Neuronal stem cell (in vitro differentiated cells): Measurements from ENCODE around the gene VPS39.

Experiments
- DNase-seq: peaks from one replicate; pipeline ENCODE4 v3.0.0-alpha.2; 2013; ENCODE audit warnings: low spot score
- H2AFZ ChIP-seq: one replicate; pipeline ENCODE4 v1.6.1; 2013; ENCODE audit warnings: mild to moderate bottlenecking, low read length, inconsistent platforms
- H2AK5ac ChIP-seq: 2 replicates; pipeline ENCODE4 v1.6.1; 2013; ENCODE audit warnings: low read depth, mild to moderate bottlenecking, inconsistent platforms, low read length, moderate library complexity, mixed read lengths
- H2BK120ac ChIP-seq: 2 replicates; pipeline ENCODE4 v1.6.1; 2013; ENCODE audit warnings: low read depth, mild to moderate bottlenecking, inconsistent platforms, low read length, moderate library complexity, mixed read lengths
- H2BK12ac ChIP-seq: one replicate; pipeline ENCODE4 v1.6.1; 2013; ENCODE audit warnings: low read length, inconsistent platforms
- H2BK15ac ChIP-seq: 2 replicates; pipeline ENCODE4 v1.6.1; 2013; ENCODE audit warnings: mild to moderate bottlenecking, low read length, inconsistent platforms, mixed read lengths
- H2BK5ac ChIP-seq: one replicate; pipeline ENCODE4 v1.6.1; 2013; ENCODE audit warnings: inconsistent platforms, mild to moderate bottlenecking, low read length, moderate library complexity
- H3K14ac ChIP-seq: one replicate; pipeline ENCODE4 v1.6.1; 2013; ENCODE audit warnings: low read length, inconsistent platforms
- H3K18ac ChIP-seq: 2 replicates; pipeline ENCODE4 v1.6.1; 2013; ENCODE audit warnings: low read length, inconsistent platforms
- H3K23ac ChIP-seq: 2 replicates; pipeline ENCODE4 v1.6.1; 2013; ENCODE audit warnings: low read depth, mild to moderate bottlenecking, mixed read lengths, low read length, inconsistent platforms; ENCODE audit not compliant: poor library complexity
- H3K27ac ChIP-seq: replicated peaks from 3 replicates; pipeline ENCODE4 v1.5.1; 2013; ENCODE audit warnings: low read length, inconsistent platforms
- H3K27me3 ChIP-seq, 3 experiments: 2 replicates each; pipeline ENCODE4 v1.6.1; 2013; ENCODE audit warnings: low read length in 3 of 3, mild to moderate bottlenecking in 2 of 3, inconsistent platforms in 1 of 3, low read depth in 1 of 3, mixed read lengths in 1 of 3, moderate library complexity in 1 of 3; ENCODE audit not compliant: control insufficient read depth in 3 of 3, insufficient read depth in 3 of 3
- H3K36me3 ChIP-seq, 2 donors: replicated peaks in 1 of 2; 2 replicates each; pipeline ENCODE4 v1.6.1; 2013; ENCODE audit warnings: low read length in 2 of 2; ENCODE audit not compliant: control insufficient read depth in 2 of 2, insufficient read depth in 2 of 2
- H3K4ac ChIP-seq: 2 replicates; pipeline ENCODE4 v1.6.1; 2013; ENCODE audit warnings: inconsistent platforms, mild to moderate bottlenecking, low read length, moderate library complexity
- H3K4me1 ChIP-seq, 2 donors: 1 replicate in 1 of 2; 2 replicates in 1 of 2; pipeline ENCODE4 v1.6.1; 2013; ENCODE audit warnings: low read length in 2 of 2, low read depth in 1 of 2; ENCODE audit not compliant: control insufficient read depth in 2 of 2, insufficient read depth in 1 of 2
- H3K4me2 ChIP-seq: one replicate; pipeline ENCODE4 v1.6.1; 2013; ENCODE audit warnings: mild to moderate bottlenecking, low read length, inconsistent platforms; ENCODE audit not compliant: insufficient read depth, poor library complexity, severe bottlenecking
- H3K4me3 ChIP-seq, 2 donors: 2 replicates each; pipeline ENCODE4 v1.5.1; 2013; ENCODE audit warnings: low read length in 2 of 2, mild to moderate bottlenecking in 2 of 2, inconsistent platforms in 1 of 2, moderate library complexity in 1 of 2
- H3K79me1 ChIP-seq: one replicate; pipeline ENCODE4 v1.6.1; 2013; ENCODE audit warnings: low read depth, mild to moderate bottlenecking, inconsistent platforms, low read length, moderate library complexity
- H3K9ac ChIP-seq: one replicate; pipeline ENCODE4 v1.6.1; 2013; ENCODE audit warnings: mild to moderate bottlenecking, low read depth, low read length, inconsistent platforms; ENCODE audit not compliant: poor library complexity
- H3K9me3 ChIP-seq, 2 donors: replicated peaks in 1 of 2; 2 replicates each; pipeline versions ENCODE3 to v1.6.1; 2013; ENCODE audit warnings: low read length in 2 of 2, mild to moderate bottlenecking in 2 of 2, inconsistent platforms in 1 of 2, low read depth in 1 of 2, mixed read lengths in 1 of 2, moderate library complexity in 1 of 2; ENCODE audit not compliant: control insufficient read depth in 2 of 2, insufficient read depth in 1 of 2
- H4K8ac ChIP-seq: one replicate; pipeline ENCODE4 v1.6.1; 2013; ENCODE audit warnings: low read depth, mild to moderate bottlenecking, inconsistent platforms, low read length, moderate library complexity
- H4K91ac ChIP-seq: one replicate; pipeline ENCODE4 v1.6.1; 2013; ENCODE audit warnings: low read length, low read depth, mild to moderate bottlenecking, inconsistent platforms; ENCODE audit not compliant: poor library complexity
- WGBS, 2 donors: extraction: QIAGEN DNeasy Blood & Tissue Kit; methylation state at CpG; one replicate each; pipeline ENCODE4 v1.1.7; 2013; ENCODE audit warnings: missing lambda C conversion rate in 2 of 2, mixed read lengths in 1 of 2; ENCODE audit not compliant: insufficient read length in 2 of 2, insufficient replicate concordance in 1 of 2; ENCODE audit errors: extremely low coverage in 2 of 2; 5-methylcytosine and 5-hydroxymethylcytosine counted together

VPS39 gene

GRCh38 chr15:42210696-42211095 lies 2.6 kb upstream of the VPS39 start:
- Histone ChIP-seq H2AK5ac (no peak overlapping the region), H3K4me3 (no peak overlapping the region), H3K27ac (no peak overlapping the region), H3K79me1 (no peaks in the 10 kb centered on the region), H2AFZ (no peak overlapping the region), H3K14ac (no peak overlapping the region), H3K36me3 (peaks cover 6 to 71% of the 10 kb centered on the region in 2 donors), H4K8ac (no peak overlapping the region), H3K9me3 (no peaks in the 10 kb centered on the region), H3K18ac (no peak overlapping the region), H3K23ac (no peak overlapping the region), H2BK12ac (no peak overlapping the region), H2BK120ac (no peak overlapping the region), H3K4me2 (no peak overlapping the region), H3K4me1 (peaks cover 5 to 6% of the 10 kb centered on the region in 2 donors), H4K91ac (no peak overlapping the region), H2BK5ac (no peak overlapping the region), H3K4ac (no peak overlapping the region), H2BK15ac (no peak overlapping the region), H3K27me3 (no peaks in the 10 kb centered on the region), H3K9ac (no peak overlapping the region)
- no peak for DNase-seq
- WGBS, 2 donors: no CpG with 5 or more reads among the region's 4 CpGs

GRCh38 chr15:42206406-42206805 lies 1.7 kb downstream of the VPS39 start:
- Histone ChIP-seq H3K27me3 (no peaks in the 10 kb centered on the region), H3K4me1 (peaks cover 5 to 6% of the 10 kb centered on the region in 2 donors), H4K91ac (no peak overlapping the region), H4K8ac (no peak overlapping the region), H3K9me3 (no peaks in the 10 kb centered on the region), H3K4me3 (no peak overlapping the region), H3K27ac (no peak overlapping the region), H2AK5ac (no peak overlapping the region), H3K36me3 (peaks cover 7 to 42% of the 10 kb centered on the region in 2 donors), H2BK120ac (no peak overlapping the region), H2BK5ac (no peak overlapping the region), H3K4me2 (no peak overlapping the region), H3K79me1 (peaks cover 4% of the 10 kb centered on the region), H2BK12ac (no peak overlapping the region), H3K14ac (no peak overlapping the region), H3K23ac (no peak overlapping the region), H3K9ac (no peak overlapping the region), H2AFZ (no peak overlapping the region), H3K4ac (no peak overlapping the region), H3K18ac (no peak overlapping the region), H2BK15ac (no peak overlapping the region)
- no CpG with 5 or more reads among the region's 4 CpGs for WGBS, 2 donors
- no peak for DNase-seq

GRCh38 chr15:42203891-42204290 lies 4.2 kb downstream of the VPS39 start:
- Histone ChIP-seq H3K36me3 (peaks cover 2 to 35% of the 10 kb centered on the region in 2 donors), H2BK12ac (no peak overlapping the region), H3K18ac (no peak overlapping the region), H3K27me3 (no peaks in the 10 kb centered on the region), H2BK5ac (no peak overlapping the region), H2BK120ac (no peak overlapping the region), H4K8ac (no peak overlapping the region), H3K9ac (no peak overlapping the region), H3K4me1 (peaks cover 5 to 6% of the 10 kb centered on the region in 2 donors), H3K23ac (no peak overlapping the region), H3K4me3 (no peak overlapping the region), H3K14ac (no peak overlapping the region), H2AK5ac (no peak overlapping the region), H3K79me1 (peaks cover 4% of the 10 kb centered on the region), H2AFZ (no peak overlapping the region), H3K27ac (no peak overlapping the region), H3K4me2 (no peak overlapping the region), H4K91ac (no peak overlapping the region), H3K4ac (no peak overlapping the region), H2BK15ac (no peak overlapping the region), H3K9me3 (no peaks in the 10 kb centered on the region)
- DNase-seq: no peak
- WGBS, 2 donors: no CpG with 5 or more reads among the region's 3 CpGs

- Histone ChIP-seq H2BK5ac (no peak overlapping the region), H4K91ac (no peak overlapping the region), H3K79me1 (peaks cover 4% of the 10 kb centered on the region), H3K14ac (no peak overlapping the region), H3K18ac (no peak overlapping the region), H3K27ac (no peak overlapping the region), H4K8ac (no peak overlapping the region), H3K23ac (no peak overlapping the region), H3K4me3 (no peak overlapping the region), H2AK5ac (no peak overlapping the region), H3K4me1 (peaks cover 5 to 6% of the 10 kb centered on the region in 2 donors), H2BK120ac (no peak overlapping the region), H2BK15ac (no peak overlapping the region), H2BK12ac (no peak overlapping the region), H3K4ac (no peak overlapping the region), H2AFZ (no peak overlapping the region), H3K36me3 (peaks cover 2 to 42% of the 10 kb centered on the region in 2 donors), H3K27me3 (no peaks in the 10 kb centered on the region), H3K9me3 (peaks cover 0 to 4% of the 10 kb centered on the region in 2 donors), H3K9ac (no peak overlapping the region), H3K4me2 (no peak overlapping the region)
- DNase-seq: no peak
- no CpG with 5 or more reads among the region's 2 CpGs for WGBS, 2 donors
Observed at GRCh38 chr15:42202653-42203052, 5.5 kb downstream of the VPS39 start.
